H1 (cell line): ENCODE measurements around the gene FAM204A. TPM values are rescaled to one million over a fixed set of nuclear protein-coding genes. Genes with fewer than 3 reads are reported as not detected.

Source experiments
- CTCF ChIA-PET: fragments of 300-600 bp; sonication (Branson Sonifier 250); formaldehyde crosslinking; loops from one replicate; lab custom pipeline; 2021; ENCODE audit not compliant: partially characterized antibody; lab: Charles Lee
- POLR2A ChIA-PET: fragments of 300-600 bp; sonication (Branson Sonifier 250); formaldehyde crosslinking; loops from one replicate; lab custom pipeline; 2021; ENCODE audit warnings: inconsistent platforms; ENCODE audit not compliant: partially characterized antibody; lab: Charles Lee
- DNase-seq, 2 experiments: peaks; one replicate each; pipeline versions ENCODE4 v3.0.0 to v3.0.0-alpha.2; 2010 to 2022; ENCODE audit warnings: low spot score in 2 of 2, low read depth in 1 of 2, mixed read lengths in 1 of 2
- FAIRE-seq: peaks from 2 replicates; lab custom pipeline; 2011; peaks lifted over from hg19 to GRCh38; lab: Jason Lieb, UNC
- H2AFZ ChIP-seq: 2 replicates; pipeline ENCODE4 v1.8.1; 2012; ENCODE audit warnings: low read length, inconsistent platforms
- H2AK5ac ChIP-seq: 2 replicates; pipeline ENCODE4 v1.6.1; 2013; ENCODE audit warnings: low read depth, low read length
- H2BK120ac ChIP-seq: replicated peaks from 2 replicates; pipeline ENCODE3; 2013; ENCODE audit warnings: low read depth, low read length, inconsistent platforms
- H2BK12ac ChIP-seq: 2 replicates; pipeline ENCODE4 v1.6.1; 2013; ENCODE audit warnings: low read depth, low read length
- H2BK15ac ChIP-seq: 2 replicates; pipeline ENCODE4 v1.6.1; 2013; ENCODE audit warnings: low read length
- H2BK20ac ChIP-seq: 2 replicates; pipeline ENCODE4 v1.6.1; 2013; ENCODE audit warnings: low read length
- H2BK5ac ChIP-seq: 2 replicates; pipeline ENCODE4 v1.6.1; 2013; ENCODE audit warnings: low read depth, low read length
- H3K14ac ChIP-seq: 2 replicates; pipeline ENCODE4 v1.6.1; 2013; ENCODE audit warnings: inconsistent platforms; ENCODE audit not compliant: insufficient read length
- H3K18ac ChIP-seq: 2 replicates; pipeline ENCODE4 v1.6.1; 2013; ENCODE audit warnings: low read length; ENCODE audit errors: extremely low read depth
- H3K23ac ChIP-seq: 2 replicates; pipeline ENCODE4 v1.6.1; 2013; ENCODE audit warnings: inconsistent platforms; ENCODE audit not compliant: insufficient read length
- H3K23me2 ChIP-seq: 2 replicates; pipeline ENCODE4 v1.6.1; 2013; ENCODE audit warnings: low read depth, low read length
- H3K27ac ChIP-seq: 2 replicates; pipeline ENCODE4 v1.6.1; 2011; ENCODE audit warnings: low read depth, low read length, inconsistent platforms
- H3K27me3 ChIP-seq, 4 experiments: replicated peaks in 1 of 4; 1 replicate in 1 of 4; 2 replicates in 3 of 4; pipeline versions ENCODE4 v1.6.1 to v1.8.1; 2011 to 2013; ENCODE audit warnings: low read length in 3 of 4, mild to moderate bottlenecking in 3 of 4, inconsistent platforms in 2 of 4, mixed read lengths in 2 of 4, moderate library complexity in 1 of 4; ENCODE audit not compliant: control insufficient read depth in 3 of 4, insufficient read depth in 3 of 4; ENCODE audit errors: extremely low read depth in 1 of 4
- H3K36me3 ChIP-seq, 4 experiments: 2 replicates each; pipeline versions ENCODE4 v1.6.1 to v1.8.1; 2011 to 2013; ENCODE audit warnings: mild to moderate bottlenecking in 4 of 4, low read length in 3 of 4, moderate library complexity in 2 of 4, control low read depth in 1 of 4, inconsistent platforms in 1 of 4; ENCODE audit not compliant: insufficient read depth in 4 of 4, control insufficient read depth in 2 of 4
- H3K4ac ChIP-seq: replicated peaks from 2 replicates; pipeline ENCODE3; 2013; ENCODE audit warnings: low read length, low read depth, mixed read lengths, inconsistent platforms; ENCODE audit not compliant: insufficient read length
- H3K4me1 ChIP-seq, 4 experiments: replicated peaks in 1 of 4; 1 replicate in 1 of 4; 2 replicates in 3 of 4; pipeline versions ENCODE4 v1.6.1 to v1.8.1; 2011 to 2013; ENCODE audit warnings: low read length in 3 of 4, inconsistent platforms in 2 of 4, mixed read lengths in 1 of 4; ENCODE audit not compliant: insufficient read depth in 4 of 4, control insufficient read depth in 3 of 4
- H3K4me2 ChIP-seq, 2 experiments: 2 replicates each; pipeline versions ENCODE4 v1.6.1 to v1.8.1; 2011 to 2013; ENCODE audit warnings: low read depth in 2 of 2, low read length in 2 of 2, control low read depth in 1 of 2, inconsistent platforms in 1 of 2, mild to moderate bottlenecking in 1 of 2; ENCODE audit not compliant: insufficient read depth in 1 of 2
- H3K4me3 ChIP-seq, 4 experiments: fragments of 200-600, 300-600 bp in 1 of 4; sonication (generic), shearing (Covaris generic), sonication (Bioruptor Twin) in 1 of 4; 2 replicates each; pipeline versions ENCODE4 v1.5.1 to v1.8.1; 2011 to 2016; ENCODE audit warnings: low read length in 4 of 4, low read depth in 3 of 4, control low read depth in 2 of 4, inconsistent platforms in 2 of 4, mild to moderate bottlenecking in 2 of 4, mixed read lengths in 1 of 4, moderate library complexity in 1 of 4; ENCODE audit not compliant: insufficient read depth in 2 of 4; ENCODE audit errors: extremely low read depth in 1 of 4
- H3K56ac ChIP-seq: replicated peaks from 2 replicates; pipeline ENCODE3; 2013; ENCODE audit warnings: low read depth, mild to moderate bottlenecking, mixed read lengths, low read length, inconsistent platforms; ENCODE audit not compliant: insufficient read length
- H3K79me1 ChIP-seq: 2 replicates; pipeline ENCODE4 v1.6.1; 2013; ENCODE audit warnings: low read depth, low read length, control low read depth
- H3K79me2 ChIP-seq, 2 experiments: 2 replicates each; pipeline versions ENCODE4 v1.6.1 to v1.8.1; 2012 to 2013; ENCODE audit warnings: low read length in 2 of 2, mild to moderate bottlenecking in 2 of 2, inconsistent platforms in 1 of 2; ENCODE audit not compliant: insufficient read depth in 2 of 2, control insufficient read depth in 1 of 2
- H3K9ac ChIP-seq, 4 experiments: replicated peaks in 1 of 4; 1 replicate in 1 of 4; 2 replicates in 3 of 4; pipeline versions ENCODE4 v1.6.1 to v1.8.1; 2011 to 2013; ENCODE audit warnings: low read depth in 3 of 4, low read length in 3 of 4, control low read depth in 2 of 4, mild to moderate bottlenecking in 2 of 4, moderate library complexity in 2 of 4, inconsistent platforms in 1 of 4; ENCODE audit errors: extremely low read depth in 1 of 4
- H3K9me3 ChIP-seq, 2 experiments: 2 replicates each; pipeline versions ENCODE4 v1.6.1 to v1.8.1; 2012 to 2013; ENCODE audit warnings: mild to moderate bottlenecking in 2 of 2, moderate library complexity in 2 of 2, control low read depth in 1 of 2, inconsistent platforms in 1 of 2, low read depth in 1 of 2, low read length in 1 of 2, mixed read lengths in 1 of 2; ENCODE audit not compliant: insufficient read depth in 2 of 2
- H4K20me1 ChIP-seq, 2 experiments: replicated peaks in 1 of 2; 2 replicates each; pipeline versions ENCODE3 to v1.8.1; 2011 to 2013; ENCODE audit warnings: inconsistent platforms in 2 of 2, low read length in 2 of 2, mild to moderate bottlenecking in 1 of 2; ENCODE audit not compliant: insufficient read depth in 2 of 2, control insufficient read depth in 1 of 2
- H4K5ac ChIP-seq: 2 replicates; pipeline ENCODE4 v1.6.1; 2013; ENCODE audit warnings: low read length, low read depth, mixed read lengths, inconsistent platforms; ENCODE audit not compliant: insufficient read length
- H4K8ac ChIP-seq: 2 replicates; pipeline ENCODE4 v1.8.0; 2013; ENCODE audit warnings: mild to moderate bottlenecking, moderate library complexity, low read length, inconsistent platforms; ENCODE audit not compliant: insufficient read depth; ENCODE audit errors: extremely low read depth
- H4K91ac ChIP-seq: replicated peaks from 2 replicates; pipeline ENCODE3; 2013; ENCODE audit warnings: low read length, mixed read lengths, inconsistent platforms; ENCODE audit not compliant: insufficient read length
- CTCF ChIP-seq, 3 experiments: IDR thresholded peaks; 1 replicate in 2 of 3; 2 replicates in 1 of 3; pipeline versions ENCODE4 v1.5.1 to v1.6.1; 2011; ENCODE audit warnings: low read length in 3 of 3, mild to moderate bottlenecking in 3 of 3, inconsistent platforms in 2 of 3, low read depth in 1 of 3, moderate library complexity in 1 of 3; ENCODE audit not compliant: insufficient read depth in 1 of 3; ENCODE audit errors: control extremely low read depth in 1 of 3
- EGR1 ChIP-seq: IDR thresholded peaks from 2 replicates; pipeline ENCODE4 v1.6.1; 2011; ENCODE audit warnings: low read depth, low read length, borderline replicate concordance
- FOSL1 ChIP-seq: IDR thresholded peaks from 2 replicates; pipeline ENCODE4 v1.6.1; 2011; ENCODE audit warnings: mild to moderate bottlenecking, low read depth, low read length, moderate library complexity; ENCODE audit not compliant: insufficient read depth
- MAFK ChIP-seq: IDR thresholded peaks from 2 replicates; pipeline ENCODE4 v1.6.1; 2012; ENCODE audit warnings: low read depth, mild to moderate bottlenecking, improper control_type of control experiment, low read length
- MAX ChIP-seq: IDR thresholded peaks from 2 replicates; pipeline ENCODE4 v1.6.1; 2012; ENCODE audit warnings: inconsistent platforms
- POU5F1 ChIP-seq: IDR thresholded peaks from 2 replicates; pipeline ENCODE4 v1.6.1; 2011; ENCODE audit warnings: low read depth, mild to moderate bottlenecking, low read length, moderate library complexity
- SIRT6 ChIP-seq: IDR thresholded peaks from one replicate; pipeline ENCODE4 v1.7.1; 2012; ENCODE audit warnings: low read length, inconsistent platforms
- SP4 ChIP-seq: IDR thresholded peaks from 2 replicates; pipeline ENCODE4 v1.6.1; 2012; ENCODE audit warnings: low read length, inconsistent platforms
- TBP ChIP-seq: IDR thresholded peaks from 2 replicates; pipeline ENCODE4 v1.6.1; 2011; ENCODE audit warnings: low read depth, low read length, improper control_type of control experiment
- YY1 ChIP-seq: IDR thresholded peaks from 2 replicates; pipeline ENCODE4 v1.6.1; 2011; ENCODE audit warnings: low read depth, mild to moderate bottlenecking, low read length
- WGBS, 2 experiments: shearing (Covaris generic) in 1 of 2; methylation state at CpG; one replicate each; pipeline versions ENCODE4 v1.1.6 to v1.1.7; 2013 to 2015; ENCODE audit warnings: low lambda C conversion rate in 2 of 2, mixed read lengths in 2 of 2, inconsistent platforms in 1 of 2, low coverage in 1 of 2, missing lambda C conversion rate in 1 of 2; ENCODE audit not compliant: insufficient replicate concordance in 2 of 2, insufficient coverage in 1 of 2, insufficient read length in 1 of 2; ENCODE audit errors: extremely low coverage in 1 of 2, missing lambda C conversion rate in 1 of 2; 5-methylcytosine and 5-hydroxymethylcytosine counted together
- polyA plus RNA-seq, 7 experiments: library from polyadenylated mRNA; depleted of rRNA in 3 of 7; stranded (reverse) in 5 of 7; unstranded in 2 of 7; fragments of >200 nt in 5 of 7; fragments of 200-250 nt in 2 of 7; gene quantifications; 1 replicate in 5 of 7; 2 replicates in 1 of 7; 4 replicates in 1 of 7; pipeline versions ENCODE4 v1.2.1 to v1.2.3, GENCODE V29; 2011 to 2013; ENCODE audit warnings: missing spikeins in 2 of 7, mixed read lengths in 2 of 7
- total RNA-seq: library from RNA; stranded (reverse); fragmentation: NEBNext Ultra II Directional; extraction: Animal tissue kit (Norgen Biotek cat#: 25700); gene quantifications from 2 replicates; pipeline ENCODE4 v1.2.1, GENCODE V29; 2021

FAM204A gene
- total and polyA plus RNA-seq, 2 of the 8 experiments (the other 6 are each of a cell fraction or from before 2014, with no cell fraction given), result 4.9 to 37.4 TPM

GRCh38 chr10:118321724-118322575, 20.2 kb downstream of the FAM204A start:
- Histone ChIP-seq H3K14ac (no peak overlapping the region), H2BK12ac (no peak overlapping the region), H3K4me3 (no peak overlapping the region), H3K4ac (no peak overlapping the region), H3K23me2 (no peaks in the 10 kb centered on the region), H3K23ac (no peak overlapping the region), H3K18ac (no peak overlapping the region), H3K9me3 (no peaks in the 10 kb centered on the region), H3K56ac (no peak overlapping the region), H3K27me3 (no peaks in the 10 kb centered on the region), H3K79me2 (no peaks in the 10 kb centered on the region), H2AFZ (no peak overlapping the region), H2BK120ac (no peak overlapping the region), H3K9ac (peak overlapping the region in 1 of 4 experiments; percentile 34; a peak in 1 of 7 replicates), H2BK5ac (no peak overlapping the region), H2AK5ac (no peak overlapping the region), H3K79me1 (no peaks in the 10 kb centered on the region), H2BK20ac (no peak overlapping the region), H4K20me1 (no peaks in the 10 kb centered on the region), H3K4me2 (no peak overlapping the region), H4K5ac (no peak overlapping the region), H4K91ac (no peak overlapping the region), H3K36me3 (peaks cover 0 to 23% (median 0%) of the 10 kb centered on the region in 4 experiments; a peak in 5 of 8 replicates), H3K4me1 (no peaks in the 10 kb centered on the region), H3K27ac (no peak overlapping the region), H4K8ac (no peak overlapping the region), H2BK15ac (no peak overlapping the region)
- WGBS, 2 experiments, result 92% methylated on average over 6 of the region's 6 CpGs; no CpG with 5 or more reads in 1 of the 2 experiments
- DNase-seq (no peak), FAIRE-seq (no peak)
- POLR2A ChIA-PET, result no interaction called here
- TF ChIP-seq YY1 (no peak), CTCF (IDR thresholded peaks at IDR 0.05; ENCODE audit: control extremely low read depth in 1 of 3, insufficient read depth in 1 of 3, low read depth in 1 of 3, low read length in 3 of 3) (no peak), TBP (no peak), SP4 (no peak), EGR1 (no peak), POU5F1 (no peak), MAX (no peak), FOSL1 (no peak), MAFK (no peak), SIRT6 (no peak)
- CTCF ChIA-PET, result interaction anchor here (1.2 kb wide), 1 partner anchor 63 kb away, joined by 3 read pairs; no protein-coding TSS in a partner anchor
